ENCODE results near the gene PLCH2. TPM values are rescaled to one million over a fixed set of nuclear protein-coding genes. Genes with fewer than 3 reads are reported as not detected.

Gene PLCH2
- total RNA-seq, result not detected in 2 replicates

GRCh38 chr1:2476061-2476999 is at the start of gene PLCH2:
PLCH2 (plus strand) TSS chr1:2476289; CDS start chr1:2476589, 300 bp downstream.

GRCh38 chr1:2525920-2526823 is 50.1 kb downstream of the PLCH2 start, which contains the start of gene PANK4:
PANK4 (minus strand) TSS chr1:2526596; CDS start chr1:2526587, 9 bp downstream.

GRCh38 chr1:2529784-2530512 is 53.9 kb downstream of the PLCH2 start, which contains the start of gene HES5:
HES5 (minus strand) TSS chr1:2530263; CDS start chr1:2530164, 99 bp downstream.

Other genes with a start within 250 kb of the PLCH2 start
- 14.0 TPM in 2 replicates for gene SKI, start 248.0 kb upstream of the PLCH2 start, total RNA-seq
- 4.2 and 6.2 TPM in 2 replicates for gene MORN1, start 84.7 kb upstream of the PLCH2 start, total RNA-seq
- 64.3 and 73.7 TPM in 2 replicates for gene RER1, start 84.4 kb upstream of the PLCH2 start, total RNA-seq
- 27.4 and 33.1 TPM in 2 replicates for gene PEX10, start 63.7 kb upstream of the PLCH2 start, total RNA-seq
- gene PANK4, start 50.3 kb downstream of the PLCH2 start, total RNA-seq, result 22.1 and 22.8 TPM in 2 replicates
- gene HES5, start 54.0 kb downstream of the PLCH2 start, total RNA-seq, result not detected in 2 replicates
- gene TNFRSF14, start 80.1 kb downstream of the PLCH2 start, total RNA-seq, result 13.0 and 26.1 TPM in 2 replicates
- gene PRXL2B, start 110.5 kb downstream of the PLCH2 start, total RNA-seq, result 24.6 and 31.2 TPM in 2 replicates
- 1.5 and 3.9 TPM in 2 replicates for gene MMEL1, start 156.7 kb downstream of the PLCH2 start, total RNA-seq

All from epithelial cell of umbilical artery (primary cell).